Endothelial cell of umbilical vein (primary cell): ENCODE data around the gene NR2C2. TPM values are rescaled to one million over a fixed set of nuclear protein-coding genes. Genes with fewer than 3 reads are reported as not detected.

Source experiments
- BruUV-seq: library from RNA; stranded (reverse); fragments of 400-500 nt; replicated peaks from 2 replicates; lab custom pipeline; 2021; lab: Mats Ljungman, UMichigan
- CTCF ChIA-PET: fragments of 300-600, 350-600 bp; sonication (Branson Sonifier 250); formaldehyde crosslinking; loops from one replicate; lab custom pipeline; 2021; ENCODE audit warnings: antibody characterized with exemption, inconsistent platforms; lab: Charles Lee
- POLR2A ChIA-PET: fragments of 300-600, 350-600 bp; sonication (Branson Sonifier 250); formaldehyde crosslinking; loops from one replicate; lab custom pipeline; 2021; ENCODE audit warnings: antibody characterized with exemption, inconsistent platforms; lab: Charles Lee
- DNase-seq: peaks from one replicate; pipeline ENCODE4 v3.0.0-alpha.2; 2011; ENCODE audit warnings: low read depth, low spot score
- FAIRE-seq: peaks from 2 replicates; lab custom pipeline; 2011; peaks lifted over from hg19 to GRCh38; lab: Jason Lieb, UNC
- H2AFZ ChIP-seq: 2 replicates; pipeline ENCODE4 v1.6.0; 2012; ENCODE audit warnings: low read depth, low read length, control low read depth, inconsistent platforms
- H3K27ac ChIP-seq: 2 replicates; pipeline ENCODE4 v1.5.1; 2011; ENCODE audit warnings: low read depth, mild to moderate bottlenecking, control low read depth, low read length, moderate library complexity; ENCODE audit not compliant: insufficient read depth
- H3K27me3 ChIP-seq, 2 experiments: 2 replicates each; pipeline versions ENCODE4 v1.6.0 to v1.6.1; 2011; ENCODE audit warnings: low read length in 2 of 2, mixed read lengths in 1 of 2; ENCODE audit not compliant: control insufficient read depth in 2 of 2, insufficient read depth in 2 of 2
- H3K36me3 ChIP-seq, 2 experiments: 2 replicates in 1 of 2; 3 replicates in 1 of 2; pipeline ENCODE4 v1.5.1; 2011; ENCODE audit warnings: low read length in 2 of 2, mild to moderate bottlenecking in 1 of 2, moderate library complexity in 1 of 2; ENCODE audit not compliant: control insufficient read depth in 2 of 2, insufficient read depth in 2 of 2; ENCODE audit errors: extremely low read depth in 1 of 2
- H3K4me1 ChIP-seq: 3 replicates; pipeline ENCODE4 v1.5.1; 2011; ENCODE audit warnings: mild to moderate bottlenecking, low read length; ENCODE audit not compliant: control insufficient read depth, insufficient read depth; ENCODE audit errors: extremely low read depth
- H3K4me2 ChIP-seq: 2 replicates; pipeline ENCODE4 v1.6.1; 2011; ENCODE audit warnings: low read length, control low read depth, mixed read lengths; ENCODE audit not compliant: insufficient read depth
- H3K4me3 ChIP-seq, 3 experiments: fragments of 200-600 bp in 1 of 3; sonication (generic), shearing (Covaris generic) in 1 of 3; replicated peaks in 1 of 3; 2 replicates each; pipeline ENCODE4 v1.5.1; 2011 to 2016; ENCODE audit warnings: control low read depth in 3 of 3, low read length in 3 of 3, mild to moderate bottlenecking in 2 of 3, inconsistent platforms in 1 of 3, low read depth in 1 of 3, moderate library complexity in 1 of 3; ENCODE audit not compliant: insufficient read depth in 1 of 3
- H3K79me2 ChIP-seq: 2 replicates; pipeline ENCODE4 v1.6.0; 2012; ENCODE audit warnings: low read length, inconsistent platforms; ENCODE audit not compliant: control insufficient read depth, insufficient read depth
- H3K9ac ChIP-seq: replicated peaks from 2 replicates; pipeline ENCODE3; 2011; ENCODE audit warnings: low read length, control low read depth; ENCODE audit not compliant: insufficient read depth; ENCODE audit errors: extremely low read depth
- H3K9me1 ChIP-seq: replicated peaks from 3 replicates; pipeline ENCODE4 v1.6.0; 2011; ENCODE audit warnings: mild to moderate bottlenecking, low read length; ENCODE audit not compliant: control insufficient read depth, insufficient read depth; ENCODE audit errors: extremely low read depth
- H3K9me3 ChIP-seq: replicated peaks from 2 replicates; pipeline ENCODE4 v1.5.1; 2012; ENCODE audit warnings: low read length, inconsistent platforms; ENCODE audit not compliant: control insufficient read depth, insufficient read depth
- H4K20me1 ChIP-seq: replicated peaks from 2 replicates; pipeline ENCODE3; 2011; ENCODE audit warnings: mild to moderate bottlenecking, low read length; ENCODE audit not compliant: control insufficient read depth, insufficient read depth; ENCODE audit errors: extremely low read depth
- CTCF ChIP-seq, 2 donors: IDR thresholded peaks; 1 replicate in 1 of 2; 2 replicates in 1 of 2; pipeline ENCODE4 v1.5.1; 2011; ENCODE audit warnings: low read length in 2 of 2, mild to moderate bottlenecking in 2 of 2, moderate library complexity in 2 of 2, control low read depth in 1 of 2, inconsistent platforms in 1 of 2, low read depth in 1 of 2; ENCODE audit not compliant: insufficient read depth in 1 of 2; ENCODE audit errors: extremely low read depth in 1 of 2
- EZH2 ChIP-seq: IDR thresholded peaks from 2 replicates; pipeline ENCODE4 v1.6.1; 2012; ENCODE audit warnings: borderline replicate concordance, low read depth, mild to moderate bottlenecking, moderate library complexity, low read length, inconsistent platforms; ENCODE audit not compliant: severe bottlenecking
- FOS ChIP-seq: IDR thresholded peaks from 2 replicates; pipeline ENCODE4 v1.6.1; 2011; ENCODE audit warnings: mild to moderate bottlenecking, low read length, moderate library complexity, borderline replicate concordance; ENCODE audit not compliant: insufficient read depth
- GATA2 ChIP-seq: IDR thresholded peaks from 2 replicates; pipeline ENCODE4 v1.7.0; 2011; ENCODE audit warnings: low read depth, mild to moderate bottlenecking, moderate library complexity, mixed read lengths, low read length; ENCODE audit not compliant: insufficient read length, insufficient read depth
- JUN ChIP-seq: IDR thresholded peaks from 2 replicates; pipeline ENCODE4 v1.6.1; 2011; ENCODE audit warnings: borderline replicate concordance, low read depth; ENCODE audit not compliant: insufficient read length, insufficient read depth
- MYC ChIP-seq: IDR thresholded peaks from one replicate; pipeline ENCODE4 v1.6.1; 2011; ENCODE audit warnings: mild to moderate bottlenecking, low read depth, low read length
- POLR2A ChIP-seq: IDR thresholded peaks from 2 replicates; pipeline ENCODE4 v1.6.1; 2012; ENCODE audit warnings: low read depth, mild to moderate bottlenecking, control low read depth, low read length
- POLR2AphosphoS5 ChIP-seq: IDR thresholded peaks from 2 replicates; pipeline ENCODE4 v1.6.1; 2012; ENCODE audit warnings: low read depth, mild to moderate bottlenecking, control low read depth, low read length, moderate library complexity; ENCODE audit not compliant: insufficient read depth
- dilution Hi-C: fragments of 300-500 bp; cut with MboI; formaldehyde crosslinking; loops from one replicate; pipeline ENCODE4 v1.15.0; 2019; ENCODE audit warnings: low sequenced_read_pairs; ENCODE audit not compliant: extremely low pct_ligation_motif_present
- intact Hi-C: fragments of 100-400 bp; cut with micrococcal nuclease; formaldehyde crosslinking; loops from one replicate; pipeline ENCODE4 v1.10.0; 2022
- polyA plus RNA-seq, 4 experiments: library from polyadenylated mRNA; depleted of rRNA in 3 of 4; stranded (reverse) in 3 of 4; unstranded in 1 of 4; fragments of >200 nt; gene quantifications; 2 replicates each; pipeline versions ENCODE4 v1.2.1 to v1.2.3, GENCODE V29; 2011 to 2012; ENCODE audit warnings: missing spikeins in 1 of 4
- total RNA-seq: library from RNA; stranded (reverse); gene quantifications from 2 replicates; pipeline ENCODE4 v1.2.3, GENCODE V29; 2021
- TF ChIP-seq, protein P1 (sequence below): IDR thresholded peaks from 2 replicates; pipeline ENCODE4 v1.6.1; 2011; ENCODE audit not compliant: insufficient read depth, insufficient read length

Gene NR2C2
- total and polyA plus RNA-seq, 2 donors (not counting 3 experiments of a cell fraction or from before 2014, with no cell fraction given), result 20.3 to 59.8 TPM

DNA sequence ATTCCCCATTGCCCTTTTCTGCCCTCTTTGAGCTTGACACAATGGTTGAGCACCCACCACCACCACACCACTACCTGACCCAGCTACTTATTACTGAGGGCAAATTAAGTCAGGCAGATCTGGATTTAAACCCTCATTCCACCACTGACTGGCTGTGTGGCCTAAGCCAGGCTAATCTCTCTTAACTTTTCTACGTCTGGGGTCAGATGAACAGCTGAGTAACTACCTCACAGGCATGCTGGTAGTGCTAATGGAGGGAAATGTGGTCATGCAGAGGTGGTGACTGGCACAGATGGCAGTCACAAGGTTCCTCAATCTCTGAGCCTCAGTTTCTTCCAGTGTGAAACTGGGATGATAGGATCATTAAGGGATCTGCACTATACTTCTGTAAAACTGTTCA is 122.1 kb downstream of the NR2C2 start:
- Histone ChIP-seq H3K9me1 (no peaks in the 10 kb centered on the region), H4K20me1 (no peaks in the 10 kb centered on the region), H3K9me3 (no peaks in the 10 kb centered on the region), H3K79me2 (peaks cover 4% of the 10 kb centered on the region), H3K4me3 (no peak overlapping the region), H3K27me3 (no peaks in the 10 kb centered on the region), H3K27ac (no peak overlapping the region), H2AFZ (no peak overlapping the region), H3K4me1 (no peaks in the 10 kb centered on the region), H3K36me3 (peaks cover 6 to 9% of the 10 kb centered on the region in 2 experiments), H3K9ac (no peak overlapping the region), H3K4me2 (no peak overlapping the region)
- no TSS peak for BruUV-seq
- POLR2A ChIA-PET, result no interaction called here
- no peak for TF ChIP-seq MYC
- TF ChIP-seq CTCF (IDR thresholded peaks at IDR 0.05; ENCODE audit: extremely low read depth in 1 of 2, insufficient read depth in 1 of 2, low read depth in 1 of 2, low read length in 2 of 2), result no peak
- no peak for TF ChIP-seq POLR2AphosphoS5
- TF ChIP-seq FOS, result no peak
- no peak for TF ChIP-seq EZH2
- TF ChIP-seq JUN, result no peak
- TF ChIP-seq GATA2, result no peak
- TF ChIP-seq, protein P1, sequence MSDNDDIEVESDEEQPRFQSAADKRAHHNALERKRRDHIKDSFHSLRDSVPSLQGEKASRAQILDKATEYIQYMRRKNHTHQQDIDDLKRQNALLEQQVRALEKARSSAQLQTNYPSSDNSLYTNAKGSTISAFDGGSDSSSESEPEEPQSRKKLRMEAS, result no peak
- TF ChIP-seq POLR2A, result no peak
- dilution Hi-C loops, result no loop called here
- FAIRE-seq (no peak), DNase-seq (no peak)
- intact Hi-C loops, result no loop called here
- CTCF ChIA-PET, result no interaction called here
